ENCODE data around the gene SH3RF3.

Gene SH3RF3

GRCh38 chr2:109368798-109369197 lies 239.8 kb downstream of the SH3RF3 start:
- DNase-seq, result no peak

GRCh38 chr2:109369671-109370191 lies 240.7 kb downstream of the SH3RF3 start:
- DNase-seq, result no peak

- DNase-seq, result no peak
Measured at GRCh38 chr2:109370399-109371035, 241.5 kb downstream of the SH3RF3 start.

- no peak for DNase-seq
Measured at GRCh38 chr2:109371481-109372170, 242.6 kb downstream of the SH3RF3 start.

DNA sequence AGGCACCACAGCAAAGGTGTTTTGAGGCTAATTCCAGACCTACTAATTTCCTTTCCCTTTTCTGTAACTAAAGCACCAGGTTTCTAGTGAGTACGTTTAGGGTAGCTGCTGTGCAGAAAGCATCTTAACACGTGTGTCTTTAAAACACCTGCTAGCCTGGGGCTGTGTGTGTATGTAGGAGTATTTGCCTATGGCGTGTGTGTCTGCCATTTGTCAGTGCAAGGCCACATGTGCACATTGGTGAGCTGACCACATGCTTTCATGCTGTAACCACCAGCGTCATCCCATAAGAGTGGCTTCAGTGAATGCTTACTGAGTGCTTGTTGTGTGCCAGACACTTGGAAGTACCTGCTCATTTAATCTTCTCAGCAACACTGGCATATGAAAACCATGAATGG lies 243.2 kb downstream of the SH3RF3 start:
- no peak for DNase-seq

- DNase-seq, result no peak
Measured at GRCh38 chr2:109372614-109373013, 243.6 kb downstream of the SH3RF3 start.

GRCh38 chr2:109373791-109374547 lies 245.0 kb downstream of the SH3RF3 start:
- no peak for DNase-seq

DNA sequence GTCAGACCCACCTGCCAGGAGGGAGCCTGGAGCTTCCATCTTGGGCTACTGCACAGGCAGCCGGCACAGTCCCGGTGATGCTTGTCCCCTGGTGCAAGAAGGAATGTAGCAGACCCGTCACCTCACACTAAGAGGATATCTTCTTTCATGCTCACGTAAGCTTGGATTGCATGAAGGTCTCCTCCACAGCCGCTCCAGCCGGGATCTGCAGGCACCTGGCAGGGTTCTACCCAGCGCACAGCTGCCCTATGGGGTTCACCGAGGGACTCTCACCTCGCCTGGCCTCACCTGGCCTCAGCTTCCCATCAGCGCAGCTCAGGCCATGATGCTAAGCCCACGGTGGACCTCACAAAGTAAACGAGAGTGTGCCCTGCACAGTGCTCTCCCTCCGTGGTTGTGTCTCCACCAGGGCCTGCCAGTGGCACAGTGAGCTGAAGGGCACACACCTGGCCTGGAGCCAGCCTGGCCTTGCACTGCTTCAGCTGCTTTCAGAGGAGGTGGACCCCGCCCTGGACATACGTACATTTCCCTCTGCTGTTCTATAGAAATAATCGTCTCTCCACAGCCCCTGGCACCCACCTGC lies 245.6 kb downstream of the SH3RF3 start:
- no peak for DNase-seq

GRCh38 chr2:109375131-109375561 lies 246.1 kb downstream of the SH3RF3 start:
- no peak for DNase-seq

- DNase-seq, result no peak
Measured at GRCh38 chr2:109375656-109376055, 246.7 kb downstream of the SH3RF3 start.

- no peak for DNase-seq
Measured at GRCh38 chr2:109376115-109376514, 247.1 kb downstream of the SH3RF3 start.

DNA sequence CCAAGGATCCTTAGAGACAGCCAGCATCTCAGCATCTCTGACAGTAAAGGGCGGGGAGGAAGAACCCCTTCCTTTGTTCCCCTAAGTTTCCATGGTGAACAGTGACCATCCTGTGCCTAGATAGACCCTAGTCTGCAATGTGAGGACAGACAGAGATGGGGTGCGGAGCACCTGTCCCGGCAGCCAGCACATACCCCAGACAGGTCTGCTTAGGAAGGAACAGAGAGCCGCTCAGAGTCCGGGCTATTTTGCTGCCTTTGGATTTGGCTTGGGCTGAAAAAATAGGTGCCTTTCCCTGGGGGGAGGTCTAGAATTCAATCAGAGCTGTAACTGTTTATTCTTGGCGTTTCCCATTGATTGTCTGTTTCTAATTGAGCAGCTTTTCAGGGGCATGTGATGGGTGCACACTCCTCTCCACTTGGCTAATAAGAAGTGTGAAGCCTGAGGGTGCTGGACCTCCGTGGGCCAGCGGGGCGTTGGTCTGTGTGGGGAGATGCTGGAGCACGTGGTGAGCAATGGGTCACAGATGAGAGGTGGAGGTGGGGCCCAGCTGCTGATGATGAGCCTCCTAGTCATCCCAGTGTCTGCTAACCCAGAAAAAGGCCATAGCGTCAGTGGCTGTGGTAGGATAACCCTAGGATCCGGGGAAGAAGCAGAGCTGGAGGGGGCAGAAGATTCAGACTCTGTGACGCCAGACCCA lies 247.9 kb downstream of the SH3RF3 start:
- no peak for DNase-seq

DNA sequence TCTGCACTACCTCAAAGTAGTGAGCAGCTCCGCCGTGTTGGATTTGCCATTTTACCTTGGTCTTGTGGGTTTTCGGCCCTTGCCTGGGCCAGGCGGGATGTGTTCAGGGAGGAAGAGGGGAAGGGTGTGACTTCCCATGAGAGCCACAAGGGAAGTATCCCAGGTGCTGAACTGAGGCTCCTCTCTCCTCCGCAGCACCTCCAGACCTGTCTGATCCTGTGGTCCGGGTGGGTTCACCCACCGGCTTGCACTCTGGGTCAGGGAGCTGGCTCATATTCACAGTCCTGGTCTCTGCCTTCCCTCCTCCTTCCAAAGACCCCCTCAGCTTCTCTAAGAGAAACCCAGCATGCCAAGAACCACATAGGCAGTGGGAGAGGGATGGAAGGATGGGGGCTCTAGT lies 249.0 kb downstream of the SH3RF3 start:
- DNase-seq, result no peak

- DNase-seq, result no peak
Measured at GRCh38 chr2:109378682-109379081, 249.7 kb downstream of the SH3RF3 start.

DNA sequence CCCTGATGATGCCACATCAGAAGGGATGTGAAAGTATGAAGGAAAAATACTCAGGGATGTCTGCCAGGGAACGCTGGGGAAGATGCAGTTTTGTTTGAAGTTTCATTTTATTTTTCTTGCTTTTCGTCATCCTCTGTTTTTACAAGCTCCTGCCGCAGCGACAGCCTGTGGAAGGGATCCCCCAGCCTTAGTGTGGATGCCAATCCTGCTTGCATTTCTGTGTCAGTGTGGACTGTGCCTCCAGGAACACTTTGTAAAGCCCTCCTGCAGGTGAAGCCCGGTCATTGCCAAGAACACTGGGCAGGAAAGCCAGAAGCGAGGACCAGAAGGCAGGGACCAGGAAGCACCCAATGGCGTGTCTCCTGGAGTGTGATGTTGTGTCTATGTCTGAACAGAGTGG lies 250.5 kb downstream of the SH3RF3 start:
- DNase-seq, result no peak

- no peak for DNase-seq
Measured at GRCh38 chr2:109380502-109381326, 251.7 kb downstream of the SH3RF3 start.

GRCh38 chr2:109381327-109381820 lies 252.4 kb downstream of the SH3RF3 start:
- no peak for DNase-seq

DNA sequence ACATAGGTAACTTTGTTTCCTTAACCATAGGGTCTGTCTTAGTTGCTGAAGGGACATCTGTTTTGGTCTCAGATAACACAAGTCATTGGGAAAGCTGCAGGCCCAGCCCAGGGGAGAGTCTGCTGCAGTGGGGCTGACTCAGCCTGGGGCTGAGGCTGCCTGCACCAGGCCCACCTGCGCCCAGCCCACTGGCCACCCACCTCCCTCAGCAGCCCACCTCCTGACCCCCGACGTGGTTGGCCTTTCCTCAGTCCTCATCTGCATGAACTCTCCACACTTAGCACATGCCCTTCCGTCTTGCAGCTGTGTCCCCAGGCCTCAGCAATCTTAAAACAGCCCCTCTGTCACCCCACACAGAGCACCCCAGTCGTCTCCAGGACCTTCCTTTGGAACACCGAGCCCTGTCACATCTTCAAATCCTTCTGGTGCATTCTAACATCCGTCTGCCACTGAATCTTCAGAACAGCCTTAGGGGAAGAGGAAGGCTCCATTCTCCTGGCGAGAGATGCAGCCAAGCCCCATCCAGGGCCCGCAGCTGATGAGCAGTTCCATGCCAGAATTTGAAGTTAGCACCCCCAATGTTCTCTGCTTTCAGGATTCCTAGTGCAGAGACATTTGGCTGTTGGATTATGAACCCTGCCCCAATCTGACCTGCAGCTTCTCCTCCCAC lies 253.4 kb downstream of the SH3RF3 start:
- no peak for DNase-seq

DNA sequence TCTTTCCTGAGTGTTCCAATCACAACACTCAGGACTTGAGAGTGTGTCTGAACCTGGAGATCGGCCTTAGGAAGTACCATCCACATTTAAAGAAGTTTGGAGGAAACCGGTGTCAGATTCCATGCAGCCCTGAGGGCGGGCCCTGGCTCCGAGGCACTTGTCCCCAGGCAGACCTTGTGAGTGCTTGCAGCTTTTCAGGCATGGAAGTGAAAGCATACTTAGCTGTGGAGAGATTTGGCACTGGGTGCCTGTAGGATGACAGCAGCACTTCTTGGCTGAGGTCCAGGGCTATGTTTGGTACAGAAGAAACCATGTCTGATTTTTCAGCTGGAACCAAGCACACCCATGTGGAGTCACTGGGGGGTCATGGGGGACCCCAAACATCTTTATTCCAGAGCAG lies 253.9 kb downstream of the SH3RF3 start:
- no peak for DNase-seq

- DNase-seq, result no peak
Measured at GRCh38 chr2:109383505-109384307, 254.7 kb downstream of the SH3RF3 start.
